ENCODE results near the gene CD4. TPM values are rescaled to one million over a fixed set of nuclear protein-coding genes. Genes with fewer than 3 reads are reported as not detected.

Gene CD4
- total RNA-seq, 1 donor from 2014 or later: 31.3 TPM

DNA sequence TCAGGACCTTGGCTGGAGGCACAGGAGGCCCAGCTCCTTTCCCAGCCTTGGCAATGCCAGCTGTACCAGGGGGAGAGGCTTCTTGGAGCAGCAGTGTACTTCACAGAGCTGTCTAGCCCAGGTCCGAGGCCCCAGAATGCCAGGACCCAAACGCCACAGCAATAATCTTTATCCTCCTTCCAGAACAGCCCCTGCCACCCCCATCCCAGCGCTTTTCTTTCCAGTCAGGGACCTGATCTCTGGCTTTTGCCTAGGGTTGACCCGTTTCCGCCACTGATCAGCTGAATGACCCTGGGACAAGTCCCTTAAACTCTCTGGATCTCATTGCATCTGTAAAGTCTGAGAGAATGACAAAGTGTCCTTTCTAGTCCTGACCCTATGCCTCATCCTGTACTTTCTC lies 11.9 kb upstream of the CD4 start:
- no peak for DNase-seq (ENCODE audit: low spot score)

DNA sequence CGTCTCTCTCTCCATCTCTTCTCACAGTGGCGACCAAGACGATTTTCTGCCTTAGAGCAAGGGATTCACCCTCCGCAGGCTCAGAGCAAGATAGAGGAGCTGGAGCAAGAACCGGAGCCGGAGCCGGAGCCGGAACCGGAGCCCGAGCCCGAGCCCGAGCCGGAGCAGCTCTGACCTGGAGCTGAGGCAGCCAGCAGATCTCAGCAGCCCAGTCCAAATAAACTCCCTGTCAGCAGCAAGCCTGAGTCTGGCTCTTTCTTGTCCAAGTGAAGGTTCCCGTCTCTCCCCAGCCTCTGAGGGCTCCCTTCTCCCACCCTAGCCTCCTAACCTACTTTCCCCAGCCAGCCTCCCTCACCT lies 11.1 kb upstream of the CD4 start:
- no peak for DNase-seq (ENCODE audit: low spot score)

DNA sequence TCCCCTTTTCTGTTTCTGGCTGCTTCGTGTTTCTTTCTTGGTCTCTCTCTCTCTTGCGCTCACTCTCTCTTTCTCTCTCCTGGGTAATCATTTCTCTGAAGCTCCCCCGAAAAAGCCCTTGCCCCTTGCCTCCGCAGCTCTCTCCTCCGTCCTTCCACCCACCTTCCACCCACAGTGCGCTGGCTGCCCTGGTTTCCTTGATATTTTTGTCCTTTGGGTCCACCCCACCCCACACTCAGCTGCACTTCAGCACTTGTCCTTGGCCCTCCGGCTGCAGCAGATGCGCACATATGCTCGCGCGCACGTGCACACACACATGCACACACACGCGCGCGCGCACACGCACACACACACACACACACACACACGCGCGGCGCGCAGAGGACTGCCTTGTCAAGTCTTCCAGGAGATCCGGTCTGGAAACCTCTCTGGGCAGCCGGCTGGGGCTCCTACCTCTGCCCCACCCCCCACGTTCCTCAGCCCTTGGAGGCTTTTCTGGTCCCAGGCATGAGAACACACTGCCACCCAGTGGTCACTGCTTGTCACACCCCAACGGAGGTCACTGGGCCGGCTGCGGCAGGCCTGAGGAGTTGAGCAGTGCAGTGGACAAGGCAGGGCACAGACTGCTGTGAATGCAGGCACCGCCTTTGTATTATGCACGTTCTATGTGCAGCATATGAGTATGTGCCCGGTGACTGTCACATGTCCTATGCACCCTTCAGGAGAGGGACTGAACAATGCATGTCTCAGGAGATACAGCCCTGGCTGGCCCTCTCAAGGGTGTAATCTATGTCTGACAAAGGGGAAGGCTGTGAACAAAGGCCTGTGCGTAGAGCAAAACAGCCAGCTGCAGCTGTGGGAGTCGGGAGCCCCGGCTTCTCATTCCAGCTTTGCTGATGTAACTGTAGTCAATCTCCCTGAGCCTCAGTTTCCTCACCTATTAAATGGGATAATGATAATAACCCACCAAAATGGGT lies 10.5 kb upstream of the CD4 start:
- peak; percentile 94 for DNase-seq (ENCODE audit: low spot score)

DNA sequence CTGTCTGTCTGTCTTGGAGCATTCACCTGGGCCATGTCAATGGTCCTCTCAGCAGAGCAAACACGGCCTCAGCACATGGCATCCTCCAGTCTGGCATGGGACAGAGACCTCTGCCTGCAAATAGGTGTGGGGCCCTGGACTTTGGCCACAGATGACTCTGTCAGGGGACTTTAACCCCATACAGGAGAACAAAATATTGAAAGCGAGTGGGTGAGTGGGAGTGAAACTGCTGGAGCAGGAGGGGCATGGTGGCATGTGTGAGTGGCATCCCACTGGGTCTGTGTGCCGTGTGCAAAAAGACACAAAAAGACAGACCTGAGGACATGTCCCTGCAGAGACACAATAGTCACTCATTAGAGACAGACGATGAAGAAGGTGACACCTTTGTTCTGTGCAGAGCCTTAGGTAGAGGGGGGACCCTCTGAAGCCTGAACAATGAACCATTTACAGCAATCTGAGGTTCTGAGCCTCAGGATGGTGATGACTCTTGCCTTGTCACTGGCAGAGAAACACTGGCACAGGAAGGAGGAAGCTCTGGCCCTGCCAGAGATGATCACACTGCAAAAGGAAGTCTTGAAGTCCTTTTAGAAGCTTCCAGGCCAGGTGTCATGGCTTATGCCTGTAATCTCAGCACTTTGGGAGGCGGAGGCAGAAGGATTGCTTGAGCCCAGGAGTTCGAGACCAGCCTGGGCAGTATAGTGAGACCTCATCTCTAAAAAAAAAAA lies 9.5 kb upstream of the CD4 start:
- DNase-seq (ENCODE audit: low spot score): no peak

DNA sequence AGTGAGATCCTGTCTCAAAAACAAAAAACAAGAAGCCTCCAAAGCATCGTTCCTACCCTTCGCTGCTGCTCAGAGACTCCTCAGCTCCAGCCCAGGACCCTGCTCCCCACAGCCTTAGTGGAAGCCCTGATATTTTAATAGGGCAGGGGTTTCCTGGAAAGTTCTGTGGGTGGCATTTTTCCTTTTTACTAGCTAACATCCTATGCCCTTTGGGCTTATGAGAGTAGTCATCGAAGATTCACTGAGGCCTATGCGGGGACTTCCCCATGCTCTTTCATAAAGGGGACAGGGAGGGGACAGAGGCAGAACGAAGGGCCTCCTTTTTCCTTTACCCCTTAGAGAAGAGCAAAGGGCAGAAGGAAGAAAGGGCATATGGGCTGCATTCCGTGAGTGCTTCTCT lies 8.8 kb upstream of the CD4 start:
- no peak for DNase-seq (ENCODE audit: low spot score)

DNA sequence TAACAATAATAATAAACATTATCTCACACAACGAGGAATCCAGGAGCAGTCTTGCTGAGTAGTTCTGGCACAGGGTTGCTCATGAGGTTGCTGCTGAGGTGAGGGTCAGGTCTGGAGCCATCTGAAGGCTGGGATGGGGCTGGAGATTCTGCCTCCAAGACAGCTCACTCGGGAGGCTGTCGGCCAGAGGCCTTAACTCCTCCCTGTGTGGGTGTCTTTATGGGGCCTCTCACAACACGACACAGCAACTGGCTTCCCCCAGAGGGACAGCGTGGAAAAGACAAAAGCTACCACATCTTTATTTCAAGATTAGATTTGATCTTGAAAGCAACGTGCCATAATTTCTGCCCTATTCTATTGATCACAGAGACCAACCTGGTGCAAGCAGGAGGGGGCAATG lies 7.2 kb upstream of the CD4 start:
- DNase-seq (ENCODE audit: low spot score): no peak

DNA sequence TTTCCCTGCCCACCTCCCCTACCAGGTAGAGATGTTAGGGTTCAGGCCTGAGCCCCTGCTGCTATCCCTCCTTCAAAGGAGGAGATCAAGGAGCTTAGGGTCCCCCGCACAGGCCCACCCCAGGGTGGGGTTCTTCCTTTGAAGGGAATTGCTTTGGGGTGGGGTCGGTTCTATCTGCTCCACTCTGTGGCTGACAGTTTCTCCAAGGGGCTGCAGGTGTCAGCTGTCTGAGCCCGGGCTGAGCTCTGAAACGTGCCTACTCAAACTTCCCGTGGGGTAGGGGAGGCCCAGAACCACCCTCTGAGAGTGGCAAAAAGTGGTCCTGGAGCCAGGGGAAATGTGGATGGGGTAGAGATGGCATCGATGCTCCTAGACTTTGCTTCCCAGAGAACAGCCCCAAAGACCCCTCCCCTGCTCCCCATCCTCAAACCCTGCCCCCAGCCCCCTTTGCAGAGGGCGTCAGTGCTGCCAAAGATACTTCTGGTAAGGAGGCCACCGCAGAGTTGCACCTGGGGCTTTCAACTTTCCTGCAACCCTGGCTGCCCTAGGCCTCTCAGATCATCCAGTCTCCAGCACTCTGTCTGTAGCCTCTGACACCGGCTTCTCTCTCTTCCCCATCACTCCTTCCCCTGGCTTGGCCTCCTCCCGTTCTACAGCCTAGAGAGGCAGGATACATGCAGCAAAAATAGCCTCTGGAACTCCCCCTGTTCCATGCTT lies 6.3 kb upstream of the CD4 start:
- no peak for DNase-seq (ENCODE audit: low spot score)

DNA sequence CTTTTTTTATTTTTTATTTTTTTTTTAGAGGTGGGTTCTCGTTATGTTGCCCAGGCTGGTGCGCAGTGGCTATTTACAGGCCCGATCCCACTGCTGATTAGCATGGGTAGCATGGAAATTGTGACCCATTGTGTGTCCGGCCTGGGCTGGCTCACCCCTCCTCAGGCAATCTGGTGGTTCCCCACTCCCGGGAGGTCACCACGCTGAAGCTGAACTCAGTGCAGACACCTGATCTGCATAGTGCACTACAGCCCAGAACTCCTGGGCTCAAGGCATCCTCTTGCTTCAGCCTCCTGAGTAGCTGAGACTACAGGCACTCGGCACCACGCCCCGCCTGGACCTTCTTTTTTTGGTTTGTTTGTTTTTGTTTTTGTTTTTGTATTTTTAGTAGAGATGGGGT lies 5.5 kb upstream of the CD4 start:
- DNase-seq (ENCODE audit: low spot score): no peak

DNA sequence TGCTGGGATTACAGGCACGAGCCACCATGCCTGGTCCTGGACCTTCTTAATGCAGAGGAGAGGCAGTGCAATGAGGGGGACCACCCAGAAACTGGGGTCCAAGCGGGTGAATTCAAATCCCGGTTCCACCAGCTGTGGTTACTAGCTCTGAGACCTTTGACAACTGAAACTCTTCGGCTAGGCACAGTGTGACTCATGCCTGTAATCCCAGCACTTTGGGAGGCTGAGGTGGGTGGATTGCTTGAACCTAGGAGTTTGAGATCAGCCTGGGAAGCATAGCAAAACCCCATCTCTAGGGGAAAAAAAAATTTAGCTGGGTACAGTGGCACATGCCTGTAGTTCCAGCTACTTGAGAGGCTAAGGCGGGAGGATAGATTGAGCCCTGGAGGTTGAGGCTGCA lies 5.0 kb upstream of the CD4 start:
- DNase-seq (ENCODE audit: low spot score): no peak

DNA sequence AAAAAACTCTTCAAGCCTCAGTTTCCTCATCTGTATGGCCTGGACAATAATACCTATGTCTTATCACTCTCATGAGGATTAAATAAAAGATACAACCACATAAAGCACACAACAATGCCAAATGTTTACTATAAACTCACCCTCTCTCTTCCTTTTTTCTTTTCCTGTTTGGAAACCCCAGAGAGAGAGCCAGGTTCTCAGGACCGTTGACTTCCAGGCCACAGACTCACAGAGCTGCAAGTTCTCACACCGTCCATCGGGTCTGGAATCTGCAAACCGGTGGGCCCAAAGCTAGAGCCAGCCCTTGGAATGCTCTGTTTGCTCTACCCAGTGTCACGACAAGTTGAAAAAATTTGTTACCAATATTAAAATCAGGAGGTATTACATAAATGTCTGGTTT lies 4.6 kb upstream of the CD4 start:
- no peak for DNase-seq (ENCODE audit: low spot score)

DNA sequence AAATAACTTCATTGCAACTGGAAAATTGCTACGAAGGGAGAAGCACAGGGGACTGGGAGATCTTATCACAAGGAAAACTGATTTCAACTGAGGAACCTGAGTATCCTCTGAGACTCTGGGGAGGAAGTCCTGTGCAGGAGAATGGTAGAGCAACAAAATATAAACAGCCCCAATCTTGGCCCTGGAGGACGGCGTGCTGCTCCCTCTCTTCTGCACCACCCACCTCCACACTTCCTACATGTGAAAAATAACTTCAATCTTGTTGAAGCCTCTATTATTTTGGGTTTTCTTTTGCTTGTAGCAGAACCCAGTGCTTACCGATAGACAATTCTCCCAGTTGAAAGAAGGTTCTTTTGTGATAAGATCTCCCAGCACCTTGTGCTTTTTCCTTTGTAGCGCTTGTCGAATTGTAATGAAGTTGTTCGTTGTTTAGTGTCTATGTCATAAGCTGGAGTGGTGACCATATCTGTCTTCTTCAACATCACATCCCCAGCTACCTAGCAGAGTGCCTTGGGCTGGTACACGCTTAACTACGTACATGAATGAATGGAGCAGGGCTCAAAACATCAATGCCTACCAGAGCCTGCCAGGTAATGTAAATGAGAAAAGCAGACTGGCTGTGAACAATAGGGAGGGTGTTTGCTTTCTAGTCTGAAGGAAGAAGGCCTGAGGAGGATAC lies 2.8 kb upstream of the CD4 start:
- no peak for DNase-seq (ENCODE audit: low spot score)

DNA sequence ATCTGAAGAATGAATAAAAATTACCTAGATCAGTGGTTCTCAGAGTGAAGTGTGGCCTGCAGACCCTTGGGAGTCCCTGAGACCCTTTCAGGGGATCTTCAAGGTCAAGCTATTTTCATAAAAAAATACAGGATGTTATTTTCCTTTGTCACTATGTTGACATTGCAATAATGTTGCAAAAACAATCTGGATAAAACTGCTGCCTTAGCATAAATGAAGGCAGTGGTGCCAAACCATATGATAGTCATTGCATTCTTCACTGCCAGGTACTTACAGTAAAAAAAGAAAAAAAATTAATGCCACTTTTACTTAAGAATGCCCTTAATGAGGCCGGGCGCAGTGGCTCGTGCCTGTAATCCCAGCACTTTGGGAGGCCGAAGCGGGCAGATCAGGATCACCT lies 2.0 kb upstream of the CD4 start:
- no peak for DNase-seq (ENCODE audit: low spot score)

DNA sequence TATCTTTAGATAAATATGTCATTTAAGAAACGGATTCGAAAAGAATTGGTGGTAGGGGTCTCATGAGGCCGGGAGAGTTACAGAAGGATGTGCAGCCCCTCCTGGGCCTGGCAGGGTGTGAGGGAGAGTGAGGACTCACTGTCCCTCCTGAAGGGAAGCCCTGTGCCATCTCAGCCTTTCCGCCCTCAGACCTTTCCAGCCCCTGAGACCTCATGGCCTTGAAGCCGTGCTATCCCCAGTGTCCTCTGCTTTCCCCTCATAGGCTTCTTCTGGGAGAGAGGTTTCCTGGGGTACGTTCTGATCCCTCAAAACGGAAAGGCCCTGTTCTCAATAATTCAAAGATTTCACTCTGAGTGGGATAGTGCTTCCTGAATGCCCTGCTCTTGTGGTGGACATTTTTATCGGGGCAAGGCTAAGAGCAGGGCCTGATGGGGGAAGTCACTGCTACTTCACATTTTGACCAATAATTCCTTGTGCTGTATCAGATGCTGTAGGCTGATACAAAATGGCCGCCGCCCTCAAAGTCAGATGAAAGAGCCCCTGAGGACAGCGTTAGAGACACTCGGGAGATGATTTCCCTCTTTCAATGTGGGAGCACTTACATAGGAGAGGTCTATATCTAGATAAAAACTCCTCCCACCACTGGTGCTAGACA lies 1.3 kb downstream of the CD4 start:
- no peak for DNase-seq (ENCODE audit: low spot score)

DNA sequence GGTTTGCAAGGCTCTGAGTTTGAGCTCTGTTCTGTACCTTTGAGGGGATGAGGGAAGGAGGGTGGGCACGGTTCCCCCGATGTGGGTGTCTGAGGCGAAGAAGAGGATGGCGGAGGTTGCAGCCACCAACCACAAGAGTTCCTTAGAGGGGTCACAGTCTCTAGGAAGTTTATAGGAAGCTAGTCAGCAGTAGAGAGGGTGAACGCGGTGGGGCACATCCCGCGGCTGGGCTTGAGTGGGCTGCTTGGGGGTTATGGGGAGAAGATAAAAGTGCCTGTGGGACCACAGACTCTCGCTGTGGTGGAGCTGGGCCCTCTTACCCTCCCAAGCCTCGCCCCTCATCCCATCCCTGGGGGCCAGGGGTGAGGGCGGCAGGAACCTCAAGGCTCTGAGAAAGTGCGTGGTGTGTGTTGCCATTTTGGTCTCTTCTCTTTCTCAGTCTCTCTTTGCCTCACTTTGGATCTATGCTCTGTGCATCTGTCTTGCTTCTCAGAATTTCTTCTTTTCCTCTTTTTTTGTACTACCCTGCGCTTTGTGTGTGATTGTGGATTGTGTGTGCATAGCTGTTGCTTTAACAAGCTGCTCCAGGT lies 2.7 kb downstream of the CD4 start:
- no peak for DNase-seq (ENCODE audit: low spot score)

DNA sequence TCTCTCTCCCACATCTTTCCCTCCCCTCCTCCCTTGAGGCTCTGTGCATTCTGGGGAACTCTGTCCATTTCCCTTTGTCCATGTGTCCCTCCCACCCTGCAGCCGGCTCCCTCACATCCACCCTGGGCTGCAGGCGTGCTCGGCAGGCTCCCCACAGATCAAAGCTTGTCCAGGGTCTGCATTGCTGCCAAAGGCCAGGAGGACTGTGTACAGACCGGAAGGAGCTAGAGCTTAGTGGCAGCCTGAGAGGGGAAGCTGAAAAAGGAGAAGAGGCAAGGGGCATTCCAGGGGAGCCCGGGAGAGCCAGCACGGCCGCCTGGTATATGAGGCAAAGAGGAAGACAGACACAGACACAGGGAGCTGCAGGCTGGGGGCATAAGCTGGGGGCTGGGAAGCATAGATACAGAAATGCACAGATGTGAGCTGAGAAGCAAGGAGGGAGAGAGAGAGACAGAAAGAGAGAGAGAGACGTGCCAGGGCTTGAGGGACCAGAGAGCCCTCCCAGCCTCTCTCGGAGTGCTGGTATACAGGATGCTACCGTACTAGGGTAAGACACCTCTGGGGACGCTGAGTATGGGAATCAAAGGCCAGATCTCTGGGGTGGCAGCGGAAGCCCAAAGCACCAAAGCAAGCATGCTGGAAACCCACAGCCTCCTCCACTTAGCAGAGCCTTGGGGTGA lies 3.3 kb downstream of the CD4 start:
- DNase-seq (ENCODE audit: low spot score): no peak

DNA sequence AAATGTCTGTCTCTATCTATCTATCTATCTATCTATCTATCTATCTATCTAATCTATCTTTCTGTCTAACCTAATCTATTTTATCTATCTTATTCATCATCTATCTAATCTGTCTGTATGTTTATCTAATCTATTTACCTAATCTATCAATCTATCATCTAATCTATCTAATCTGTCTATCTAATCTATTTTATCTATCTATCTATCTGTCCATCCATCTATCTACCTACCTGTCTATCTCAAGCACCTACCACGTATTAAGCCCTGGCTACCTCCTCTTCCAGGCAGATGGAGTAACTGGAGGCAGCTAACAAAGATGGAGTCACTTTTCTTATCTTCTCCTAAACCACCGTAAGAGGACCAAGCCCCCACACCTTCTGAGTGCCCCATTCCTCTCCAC lies 5.8 kb downstream of the CD4 start:
- no peak for DNase-seq (ENCODE audit: low spot score)

DNA sequence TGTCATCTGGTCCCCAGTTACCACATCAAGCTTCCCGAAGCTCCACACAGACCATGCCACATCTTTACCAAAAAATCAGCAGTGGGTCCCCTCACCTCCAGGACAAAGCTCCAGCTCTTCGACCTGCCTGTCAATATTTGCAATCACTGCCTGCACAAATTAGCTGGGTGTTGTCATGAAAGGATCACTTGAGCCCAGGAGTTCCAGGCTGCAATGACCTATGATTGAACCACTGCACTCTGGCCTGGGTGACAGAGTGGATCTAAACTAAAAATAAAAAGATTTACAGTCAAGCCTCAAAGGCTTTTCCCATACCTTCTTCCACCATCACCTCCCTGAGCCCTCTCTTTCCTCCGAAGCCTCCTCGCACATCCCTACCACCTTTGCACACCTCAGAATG lies 7.2 kb downstream of the CD4 start:
- DNase-seq (ENCODE audit: low spot score): no peak

DNA sequence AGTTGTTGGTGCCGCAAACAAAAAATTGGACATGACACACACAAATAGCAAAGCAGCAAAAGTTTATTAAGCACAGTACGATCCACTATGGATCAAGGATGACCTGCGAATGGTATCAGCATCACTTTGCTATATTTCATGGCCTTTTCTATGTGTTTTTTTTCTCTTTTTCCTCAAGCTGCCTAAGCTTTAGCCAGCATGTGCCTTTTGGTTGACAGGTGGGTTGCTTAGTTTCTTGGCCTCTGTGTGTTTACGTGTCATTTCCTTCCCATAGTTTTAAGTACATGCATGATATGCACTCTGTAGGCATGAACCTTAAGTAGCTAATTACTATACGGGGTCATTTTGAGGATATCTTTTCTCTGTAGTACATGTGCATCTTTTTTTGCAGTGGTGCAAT lies 9.8 kb downstream of the CD4 start:
- DNase-seq (ENCODE audit: low spot score): no peak

DNA sequence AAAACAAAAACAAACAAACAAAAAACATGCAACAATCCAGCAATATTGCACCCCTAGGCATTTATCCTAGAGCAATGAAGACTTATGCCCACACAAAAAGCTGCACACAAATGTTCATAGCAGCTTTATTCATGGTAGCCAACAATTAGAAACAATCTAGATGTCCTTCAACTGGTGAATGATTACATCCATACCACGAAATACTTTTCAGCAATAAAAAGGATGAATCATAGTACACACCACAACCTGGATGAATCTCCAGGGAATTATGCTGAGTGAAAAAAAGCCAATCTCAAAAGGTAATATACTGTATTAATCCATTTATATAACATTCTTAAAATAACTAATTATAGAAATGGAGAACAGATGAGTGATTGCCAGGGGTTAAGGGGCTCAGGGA lies 17.8 kb downstream of the CD4 start:
- DNase-seq (ENCODE audit: low spot score): no peak

DNA sequence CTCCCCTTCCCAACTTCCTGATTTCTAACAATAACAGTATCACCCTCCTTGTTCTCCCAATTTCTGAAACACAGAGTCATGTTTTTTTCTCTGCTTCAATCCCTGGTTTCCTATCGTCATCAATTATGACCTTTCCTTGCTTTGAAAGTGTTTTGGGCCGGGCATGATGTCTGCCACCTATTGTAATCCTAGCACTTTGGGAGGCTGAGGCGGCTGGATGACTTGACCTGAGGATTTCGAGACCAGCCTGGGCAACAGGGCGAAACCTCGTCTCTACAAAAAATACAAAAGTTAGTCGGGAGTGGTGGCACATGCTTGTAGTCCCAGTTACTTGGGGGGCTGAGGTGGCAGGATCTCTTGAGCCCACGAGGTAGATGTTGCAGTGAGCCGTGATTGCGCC lies 19.7 kb downstream of the CD4 start:
- DNase-seq (ENCODE audit: low spot score): no peak
